CD14-positive monocyte (primary cell): ENCODE results near the gene NFIC. TPM values are rescaled to one million over a fixed set of nuclear protein-coding genes. Genes with fewer than 3 reads are reported as not detected.
A peak's percentile ranks its signal among the peaks of the same experiment; 100 is the strongest.

Experiments
- DNase-seq, 3 donors: peaks; one replicate each; pipeline ENCODE4 v3.0.0-alpha.2; 2011 to 2022
- H2AFZ ChIP-seq: 2 replicates; pipeline ENCODE4 v1.6.0; 2012; ENCODE audit warnings: mild to moderate bottlenecking, low read depth, low read length, inconsistent platforms; ENCODE audit not compliant: insufficient read depth, poor library complexity, severe bottlenecking
- H3K27ac ChIP-seq, 2 donors: 1 replicate in 1 of 2; 2 replicates in 1 of 2; pipeline ENCODE4 v1.5.1; 2012 to 2013; ENCODE audit warnings: low read length in 2 of 2, control low read depth in 1 of 2, inconsistent platforms in 1 of 2, low read depth in 1 of 2, mild to moderate bottlenecking in 1 of 2
- H3K27me3 ChIP-seq, 2 donors: one replicate each; pipeline versions ENCODE4 v1.6.0 to v1.6.1; 2011 to 2013; ENCODE audit warnings: low read length in 2 of 2; ENCODE audit not compliant: control insufficient read depth in 2 of 2, insufficient read depth in 2 of 2
- H3K36me3 ChIP-seq, 2 donors: replicated peaks in 1 of 2; 1 replicate in 1 of 2; 2 replicates in 1 of 2; pipeline versions ENCODE4 v1.5.1 to v1.6.1; 2012 to 2013; ENCODE audit warnings: low read length in 2 of 2, control low read depth in 1 of 2, inconsistent platforms in 1 of 2, mild to moderate bottlenecking in 1 of 2; ENCODE audit not compliant: insufficient read depth in 2 of 2, control insufficient read depth in 1 of 2
- H3K4me1 ChIP-seq, 2 donors: 1 replicate in 1 of 2; 2 replicates in 1 of 2; pipeline versions ENCODE4 v1.5.1 to v1.6.1; 2012 to 2013; ENCODE audit warnings: low read length in 2 of 2, control low read depth in 1 of 2, inconsistent platforms in 1 of 2, mild to moderate bottlenecking in 1 of 2, moderate library complexity in 1 of 2; ENCODE audit not compliant: insufficient read depth in 2 of 2, control insufficient read depth in 1 of 2
- H3K4me2 ChIP-seq: replicated peaks from 2 replicates; pipeline ENCODE3; 2012; ENCODE audit warnings: low read length, moderate library complexity, mild to moderate bottlenecking; ENCODE audit not compliant: poor library complexity, severe bottlenecking; ENCODE audit errors: extremely low read depth
- H3K4me3 ChIP-seq, 3 experiments: fragments of 200-600 bp in 1 of 3; sonication (generic) in 1 of 3; replicated peaks in 1 of 3; 1 replicate in 2 of 3; 2 replicates in 1 of 3; pipeline ENCODE4 v1.5.1; 2011 to 2013; ENCODE audit warnings: low read length in 3 of 3, mild to moderate bottlenecking in 3 of 3, control low read depth in 2 of 3, low read depth in 2 of 3, inconsistent platforms in 1 of 3, moderate library complexity in 1 of 3
- H3K79me2 ChIP-seq: 2 replicates; pipeline ENCODE4 v1.6.0; 2012; ENCODE audit warnings: mild to moderate bottlenecking, control low read depth, inconsistent platforms, low read length, moderate library complexity; ENCODE audit not compliant: insufficient read depth
- H3K9ac ChIP-seq: 2 replicates; pipeline ENCODE4 v1.6.0; 2017; ENCODE audit warnings: low read length, mild to moderate bottlenecking; ENCODE audit not compliant: insufficient read depth, poor library complexity, severe bottlenecking
- H3K9me3 ChIP-seq, 2 donors: replicated peaks in 1 of 2; 1 replicate in 1 of 2; 2 replicates in 1 of 2; pipeline versions ENCODE4 v1.5.1 to v1.6.1; 2012 to 2013; ENCODE audit warnings: low read length in 2 of 2, control low read depth in 1 of 2; ENCODE audit not compliant: control insufficient read depth in 1 of 2, insufficient read depth in 1 of 2
- H4K20me1 ChIP-seq: 2 replicates; pipeline ENCODE4 v1.6.0; 2012; ENCODE audit warnings: mild to moderate bottlenecking, low read length, control low read depth, moderate library complexity; ENCODE audit not compliant: insufficient read depth
- H3K27ac Mint-ChIP-seq, 7 donors: one replicate each; pipeline ENCODE4 v1.8.0; 2020; ENCODE audit warnings: mild to moderate bottlenecking in 7 of 7, mixed read lengths in 7 of 7, moderate library complexity in 6 of 7, inconsistent platforms in 2 of 7
- H3K27me3 Mint-ChIP-seq, 3 donors: one replicate each; pipeline ENCODE4 v1.8.0; 2021 to 2022; ENCODE audit warnings: low read depth in 3 of 3, mild to moderate bottlenecking in 3 of 3, mixed read lengths in 3 of 3, moderate library complexity in 3 of 3, inconsistent platforms in 1 of 3
- H3K36me3 Mint-ChIP-seq, 2 donors: one replicate each; pipeline ENCODE4 v1.8.0; 2020; ENCODE audit warnings: mixed read lengths in 2 of 2, inconsistent platforms in 1 of 2, mild to moderate bottlenecking in 1 of 2
- H3K4me1 Mint-ChIP-seq: one replicate; pipeline ENCODE4 v1.8.0; 2020; ENCODE audit warnings: mild to moderate bottlenecking, mixed read lengths
- H3K4me3 Mint-ChIP-seq, 2 donors: one replicate each; pipeline ENCODE4 v1.8.0; 2020; ENCODE audit warnings: mild to moderate bottlenecking in 2 of 2, mixed read lengths in 2 of 2, moderate library complexity in 1 of 2
- H3K9me3 Mint-ChIP-seq, 7 donors: one replicate each; pipeline ENCODE4 v1.8.0; 2020 to 2022; ENCODE audit warnings: mixed read lengths in 7 of 7, mild to moderate bottlenecking in 6 of 7, moderate library complexity in 6 of 7, inconsistent platforms in 2 of 7
- WGBS: methylation state at CpG from one replicate; pipeline ENCODE4 v1.1.5; 2013; ENCODE audit warnings: missing lambda C conversion rate; ENCODE audit not compliant: insufficient coverage; 5-methylcytosine and 5-hydroxymethylcytosine counted together
- intact Hi-C, 2 donors: fragments of 100-400 bp; cut with micrococcal nuclease; formaldehyde crosslinking; loops; one replicate each; pipeline versions ENCODE4 v1.15.0 to v1.15.1; 2023
- polyA plus RNA-seq, 3 donors: library from polyadenylated mRNA; depleted of rRNA in 1 of 3; unstranded in 2 of 3; stranded (reverse) in 1 of 3; fragments of 300-500 nt in 2 of 3; fragments of >200 nt in 1 of 3; fragmentation: Illumina TruSeq in 2 of 3; gene quantifications; 1 replicate in 2 of 3; 2 replicates in 1 of 3; pipeline ENCODE4 v1.2.3, GENCODE V29; 2012 to 2021
- TF ChIP-seq, protein P1 (sequence below): fragments of 200-600 bp; IDR thresholded peaks from one replicate; pipeline ENCODE4 v1.8.0; 2022; ENCODE audit warnings: antibody characterized with exemption, mild to moderate bottlenecking

Gene NFIC
- polyA plus RNA-seq, 3 donors: 7.0 to 13.8 (median 11.5) TPM

DNA sequence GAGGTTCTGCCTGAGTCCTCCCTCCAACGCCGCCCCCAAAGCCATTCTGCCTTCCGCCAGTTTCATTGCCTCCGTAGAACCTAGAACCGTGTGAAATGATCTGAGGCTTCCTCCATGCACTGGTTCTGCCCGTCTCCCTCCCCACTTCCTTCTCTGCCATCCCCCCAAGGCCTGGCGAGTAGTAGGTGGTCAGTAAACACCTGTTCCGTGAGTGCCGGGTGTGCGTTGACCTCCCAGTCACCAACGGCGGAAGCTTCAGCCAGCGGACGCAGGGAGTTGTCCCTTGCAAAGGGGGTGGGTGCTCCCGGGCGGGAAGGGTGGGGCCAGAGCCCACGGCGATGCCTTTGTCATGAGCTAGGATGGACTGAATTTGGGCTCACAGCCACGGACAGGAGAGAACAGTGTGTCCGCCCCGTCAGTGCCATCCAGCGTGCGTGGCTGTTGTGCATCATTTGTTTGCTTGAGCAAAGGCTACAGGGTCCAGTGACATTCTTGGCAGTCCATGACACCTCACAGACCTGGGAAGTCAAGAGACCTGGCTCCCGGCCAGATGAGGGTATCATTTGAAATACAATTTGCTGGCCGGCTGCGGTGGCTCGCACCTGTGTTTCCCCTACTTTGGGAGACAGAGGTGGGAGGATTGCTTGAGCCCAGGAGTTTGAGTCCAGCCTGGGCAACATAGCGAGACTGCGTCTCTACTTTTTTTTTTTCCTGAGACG lies 43.1 kb downstream of the NFIC start:
- H3K4me1 ChIP-seq: no peaks in the 10 kb centered on the region
- WGBS: 86% methylated on average over 26 of the region's 30 CpGs
- intact Hi-C loops: no loop called here
- H3K4me1 Mint-ChIP-seq: peaks cover 5% of the 10 kb centered on the region
- H3K36me3 ChIP-seq: peaks cover 18 to 60% of the 10 kb centered on the region in 2 donors
- H3K4me2 ChIP-seq: no peak overlapping the region
- H3K27me3 Mint-ChIP-seq: no peaks in the 10 kb centered on the region
- TF ChIP-seq, protein P1, sequence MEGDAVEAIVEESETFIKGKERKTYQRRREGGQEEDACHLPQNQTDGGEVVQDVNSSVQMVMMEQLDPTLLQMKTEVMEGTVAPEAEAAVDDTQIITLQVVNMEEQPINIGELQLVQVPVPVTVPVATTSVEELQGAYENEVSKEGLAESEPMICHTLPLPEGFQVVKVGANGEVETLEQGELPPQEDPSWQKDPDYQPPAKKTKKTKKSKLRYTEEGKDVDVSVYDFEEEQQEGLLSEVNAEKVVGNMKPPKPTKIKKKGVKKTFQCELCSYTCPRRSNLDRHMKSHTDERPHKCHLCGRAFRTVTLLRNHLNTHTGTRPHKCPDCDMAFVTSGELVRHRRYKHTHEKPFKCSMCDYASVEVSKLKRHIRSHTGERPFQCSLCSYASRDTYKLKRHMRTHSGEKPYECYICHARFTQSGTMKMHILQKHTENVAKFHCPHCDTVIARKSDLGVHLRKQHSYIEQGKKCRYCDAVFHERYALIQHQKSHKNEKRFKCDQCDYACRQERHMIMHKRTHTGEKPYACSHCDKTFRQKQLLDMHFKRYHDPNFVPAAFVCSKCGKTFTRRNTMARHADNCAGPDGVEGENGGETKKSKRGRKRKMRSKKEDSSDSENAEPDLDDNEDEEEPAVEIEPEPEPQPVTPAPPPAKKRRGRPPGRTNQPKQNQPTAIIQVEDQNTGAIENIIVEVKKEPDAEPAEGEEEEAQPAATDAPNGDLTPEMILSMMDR: no peak
- no peaks in the 10 kb centered on the region for H3K9me3 Mint-ChIP-seq
- H3K27ac ChIP-seq: peak overlapping the region in 1 of 2 donors; percentile 13
- H3K27me3 ChIP-seq: no peaks in the 10 kb centered on the region
- H4K20me1 ChIP-seq: peaks cover 91% of the 10 kb centered on the region
- H3K9ac ChIP-seq: no peak overlapping the region
- no peak for DNase-seq
- no peaks in the 10 kb centered on the region for H3K9me3 ChIP-seq
- peaks cover 24 to 54% of the 10 kb centered on the region in 2 donors for H3K36me3 Mint-ChIP-seq
- H3K4me3 Mint-ChIP-seq: no peak overlapping the region
- H3K79me2 ChIP-seq: peaks cover 91% of the 10 kb centered on the region
- no peak overlapping the region for H3K4me3 ChIP-seq
- peak overlapping the region in 2 of 7 donors; percentile 11 to 49 for H3K27ac Mint-ChIP-seq
- H2AFZ ChIP-seq: no peak overlapping the region

DNA sequence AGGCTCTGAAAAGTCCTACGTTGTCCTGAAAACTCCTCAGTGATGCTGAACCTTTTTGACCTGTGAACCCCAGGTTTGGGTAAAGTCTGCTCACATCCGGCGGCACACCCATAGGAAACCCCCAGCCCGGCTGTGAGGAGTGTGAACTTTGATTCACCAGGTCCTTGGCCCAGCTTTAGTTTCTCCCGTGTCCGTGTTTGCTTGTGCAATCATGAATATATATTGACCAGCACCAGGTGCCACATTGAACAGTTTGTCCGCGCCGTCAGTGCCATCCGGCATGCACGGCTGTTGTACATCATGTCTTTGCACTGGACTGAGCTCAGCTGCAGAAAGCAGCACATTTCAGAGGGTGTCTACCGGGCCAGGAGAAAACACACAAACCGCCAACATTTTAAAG lies 45.3 kb downstream of the NFIC start:
- Histone ChIP-seq H3K79me2 (peaks cover 88% of the 10 kb centered on the region), H3K4me2 (no peak overlapping the region), H3K9me3 (no peaks in the 10 kb centered on the region), H3K27me3 (no peaks in the 10 kb centered on the region), H3K36me3 (peaks cover 21 to 72% of the 10 kb centered on the region in 2 donors), H3K27ac (no peak overlapping the region), H3K4me3 (no peak overlapping the region), H2AFZ (no peak overlapping the region), H3K9ac (no peak overlapping the region), H4K20me1 (peaks cover 88% of the 10 kb centered on the region), H3K4me1 (no peaks in the 10 kb centered on the region)
- intact Hi-C loops: no loop called here
- Mint-ChIP-seq H3K9me3 (no peaks in the 10 kb centered on the region), H3K4me3 (no peak overlapping the region), H3K27ac (no peak overlapping the region), H3K4me1 (peaks cover under 1% of the 10 kb centered on the region), H3K27me3 (no peaks in the 10 kb centered on the region), H3K36me3 (peaks cover 22 to 59% of the 10 kb centered on the region in 2 donors)
- no peak for DNase-seq
- TF ChIP-seq, protein P1: no peak
- WGBS: 93% methylated on average over 12 of the region's 13 CpGs
